SU-DHL-6 (cell line): ENCODE results near the gene STK32B.

Experiments
- CTCF ChIP-seq: fragments of 200-600 bp; sonication (generic); IDR thresholded peaks from one replicate; pipeline ENCODE4 v1.5.1; 2017; ENCODE audit warnings: antibody characterized with exemption, mild to moderate bottlenecking, low read length, moderate library complexity; ENCODE audit not compliant: insufficient read depth, poor library complexity, severe bottlenecking
- EZH2phosphoT487 ChIP-seq: fragments of 200-600 bp; sonication (generic), shearing (Covaris generic); conservative IDR thresholded peaks from 2 replicates; pipeline ENCODE4 v1.6.1; 2018; ENCODE audit warnings: mild to moderate bottlenecking, antibody characterized with exemption, low read length, moderate library complexity, mixed read lengths

- TF ChIP-seq CTCF (no peak), EZH2phosphoT487 (no peak)
These were observed 421.8 kb downstream of the STK32B start for GRCh38 chr4:5473125-5473524.
